NCI-H187 treated with DMSO at 0.1 percent for 48 hours (cell line): ENCODE results near the gene KRTAP10-8.
"Not testable (repeated sequence)": the region's sequence is repeated elsewhere in the genome, so short reads cannot be mapped to it uniquely, and the experiment has no call there.

Source experiments
- DNase-seq: peaks from one replicate; lab custom pipeline; 2025; lab: John Stamatoyannopoulos, UW

KRTAP10-8 gene

DNA sequence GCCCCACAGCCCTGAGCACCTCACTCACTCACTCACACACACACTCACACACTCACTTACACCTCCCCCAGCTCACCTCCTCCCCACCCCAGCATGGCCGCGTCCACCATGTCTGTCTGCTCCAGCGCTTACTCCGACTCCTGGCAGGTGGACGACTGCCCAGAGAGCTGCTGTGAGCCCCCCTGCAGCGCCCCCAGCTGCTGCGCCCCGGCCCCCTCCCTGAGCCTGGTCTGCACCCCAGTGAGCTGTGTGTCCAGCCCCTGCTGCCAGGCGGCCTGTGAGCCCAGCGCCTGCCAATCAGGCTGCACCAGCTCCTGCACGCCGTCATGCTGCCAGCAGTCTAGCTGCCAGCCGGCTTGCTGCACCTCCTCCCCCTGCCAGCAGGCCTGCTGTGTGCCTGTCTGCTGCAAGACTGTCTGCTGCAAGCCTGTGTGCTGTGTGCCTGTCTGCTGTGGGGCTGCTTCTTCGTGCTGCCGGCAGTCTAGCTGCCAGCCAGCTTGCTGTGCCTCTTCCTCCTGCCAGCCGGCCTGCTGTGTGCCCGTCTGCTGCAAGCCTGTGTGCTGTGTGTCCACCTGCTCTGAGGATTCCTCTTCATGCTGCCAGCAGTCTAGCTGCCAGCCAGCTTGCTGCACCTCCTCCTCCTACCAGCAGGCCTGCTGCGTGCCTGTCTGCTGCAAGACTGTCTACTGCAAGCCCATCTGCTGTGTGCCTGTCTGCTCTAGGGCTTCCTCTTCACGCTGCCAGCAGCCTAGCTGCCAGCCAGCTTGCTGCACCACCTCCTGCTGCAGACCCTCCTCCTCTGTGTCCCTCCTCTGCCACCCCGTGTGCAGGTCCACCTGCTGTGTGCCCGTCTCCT lies 34.7 kb downstream of the KRTAP10-8 start, which contains the start of gene KRTAP10-11:
Gene KRTAP10-11 (plus strand): TSS at position 49 of the 856 bp plus-strand sequence. CDS start 45 bp downstream, at position 94.
- not testable (repeated sequence) for DNase-seq

DNA sequence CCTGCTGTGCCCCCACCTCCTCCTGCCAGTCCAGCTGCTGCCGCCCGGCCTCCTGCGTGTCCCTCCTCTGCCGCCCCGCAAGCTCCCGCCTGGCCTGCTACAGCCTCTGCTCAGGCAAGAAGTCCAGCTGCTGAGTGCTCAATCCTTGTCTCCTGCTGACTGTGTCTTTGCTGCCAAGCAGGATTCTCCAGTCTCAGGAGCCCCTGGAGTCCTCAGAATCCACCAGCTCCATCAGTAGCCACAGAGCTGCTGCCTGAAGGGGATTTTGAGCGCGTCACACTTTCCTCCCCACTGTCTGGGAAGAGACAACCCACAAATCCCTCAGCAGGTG lies 35.3 kb downstream of the KRTAP10-8 start:
- no peak for DNase-seq

DNA sequence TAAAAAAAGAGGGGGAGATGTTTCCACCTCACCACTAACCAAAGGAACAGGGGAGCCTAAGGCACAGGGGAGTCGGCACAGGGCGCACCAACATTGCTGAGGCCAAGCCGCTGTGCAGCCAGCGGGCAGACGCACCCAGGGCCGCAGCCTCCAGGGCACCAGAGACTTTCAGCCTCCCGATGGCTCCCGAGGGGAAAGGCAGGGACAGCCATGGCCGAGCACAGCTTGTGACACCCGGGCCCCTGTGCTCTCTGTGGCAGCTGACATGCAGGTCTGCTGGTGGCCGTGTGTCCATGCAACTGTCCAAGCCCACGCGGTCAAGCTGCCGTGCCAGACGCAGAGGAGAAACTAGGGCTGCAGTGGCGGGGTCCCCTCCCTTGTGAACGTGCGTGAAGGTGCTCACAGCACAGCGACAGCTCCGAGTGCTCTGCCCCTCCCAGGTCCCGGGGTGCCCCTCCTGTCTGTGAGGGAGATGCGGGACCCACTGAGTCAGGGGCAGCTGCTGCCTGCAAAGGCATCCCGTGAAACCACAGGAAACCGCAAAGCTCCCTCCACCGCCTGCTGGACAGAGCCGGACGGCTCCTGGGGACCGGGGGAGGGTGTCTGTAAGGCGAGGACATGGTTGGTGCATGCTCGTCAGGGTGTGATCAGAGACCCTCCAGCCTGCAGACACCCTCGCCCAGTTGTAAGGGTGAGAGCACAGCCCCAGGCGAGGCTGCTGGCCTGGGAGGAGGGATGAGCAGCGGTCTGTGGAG lies 36.9 kb downstream of the KRTAP10-8 start:
- DNase-seq: no peak

DNA sequence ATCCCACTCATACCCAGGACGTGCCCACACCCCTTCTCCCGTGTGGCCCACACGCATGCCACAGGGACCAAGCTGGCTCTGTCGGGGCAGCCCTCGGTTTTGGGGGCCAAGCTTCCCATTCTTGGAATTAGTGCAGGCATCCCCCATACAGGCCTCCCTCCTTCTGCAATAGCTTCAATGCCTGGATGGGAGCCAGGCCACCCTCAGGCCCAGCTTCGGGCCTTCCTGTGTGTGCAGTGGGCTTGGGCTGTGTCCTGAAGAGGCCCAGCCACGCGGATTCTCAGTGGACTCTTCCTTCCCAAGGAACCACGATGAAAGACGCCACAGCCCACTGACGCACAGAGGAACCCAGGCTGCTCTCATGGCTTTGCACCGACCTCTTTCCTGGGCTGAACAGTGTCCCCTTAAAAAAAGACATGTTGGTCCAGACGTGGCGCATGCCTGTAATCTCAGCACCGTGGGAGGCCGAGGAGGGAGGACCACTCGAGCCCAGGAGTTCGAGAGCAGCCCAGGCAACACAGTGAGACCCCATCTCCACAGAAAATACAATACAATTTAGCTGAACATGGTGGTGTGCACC lies 37.7 kb downstream of the KRTAP10-8 start:
- no peak for DNase-seq

DNA sequence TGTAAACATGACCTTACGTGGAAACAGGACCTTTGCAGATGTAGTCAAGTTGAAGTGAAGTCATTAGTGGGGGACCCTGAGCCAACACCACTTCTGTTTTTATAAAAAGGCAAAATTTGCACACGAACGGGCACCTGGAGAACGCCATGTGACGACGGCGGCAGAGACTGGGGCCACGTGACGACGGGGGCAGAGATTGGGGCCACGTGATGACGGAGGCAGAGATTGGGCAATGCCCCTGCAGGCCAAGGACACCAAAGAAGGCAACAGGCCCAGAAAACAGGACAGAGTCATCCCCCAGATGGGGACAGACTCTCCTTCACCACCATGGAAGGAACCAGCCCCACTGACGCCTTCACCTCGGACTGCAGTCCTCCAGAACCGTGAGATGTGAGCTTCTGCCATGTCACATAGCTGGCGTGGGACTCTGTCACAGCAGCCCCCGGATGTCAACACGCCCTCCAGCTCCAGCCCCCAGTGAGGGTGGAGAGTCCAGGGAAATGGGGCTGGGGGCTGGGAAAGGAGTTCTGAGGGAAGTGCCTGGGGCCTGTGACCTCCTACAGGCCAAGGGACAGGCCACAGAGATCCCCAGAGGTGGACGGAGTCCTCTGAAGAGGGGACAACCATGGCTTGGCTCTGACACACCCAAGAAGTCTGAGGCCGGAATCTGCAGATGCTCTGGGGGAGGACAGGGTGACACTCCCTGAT lies 38.5 kb downstream of the KRTAP10-8 start:
- no peak for DNase-seq

DNA sequence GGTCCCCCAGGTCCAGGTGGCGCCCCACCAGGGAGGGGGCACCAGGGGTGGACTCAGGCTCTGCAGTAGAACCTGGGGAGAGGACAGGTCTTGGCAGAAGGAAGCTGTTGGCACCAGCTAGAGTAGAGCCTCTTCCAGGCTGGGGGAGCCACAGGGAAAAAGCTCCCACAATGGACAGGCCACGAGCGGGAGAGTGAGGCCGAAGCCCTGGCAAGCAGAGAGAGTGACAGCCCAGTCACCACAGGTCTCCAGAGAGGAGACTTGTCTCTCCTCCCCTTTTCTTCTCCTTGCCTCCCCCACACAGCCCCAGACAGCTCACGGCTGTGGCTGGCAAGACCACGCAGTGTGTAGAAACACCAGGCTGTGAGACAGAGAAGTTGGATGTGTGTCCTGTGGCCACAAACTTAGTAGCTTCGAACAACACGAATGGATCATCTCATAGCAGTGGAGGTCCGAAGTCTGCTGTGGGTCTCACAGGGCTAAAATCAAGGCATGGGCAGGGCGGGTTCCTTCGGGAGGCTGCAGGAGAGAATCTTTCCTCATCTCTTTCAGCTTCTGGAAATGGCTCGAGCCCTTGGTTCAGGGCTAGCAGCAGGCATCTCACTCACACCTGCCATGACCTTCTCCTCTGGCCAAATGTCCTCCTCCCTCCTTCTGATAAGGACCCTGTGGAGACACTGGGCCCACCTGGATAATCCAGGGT lies 39.2 kb downstream of the KRTAP10-8 start:
- DNase-seq: no peak

DNA sequence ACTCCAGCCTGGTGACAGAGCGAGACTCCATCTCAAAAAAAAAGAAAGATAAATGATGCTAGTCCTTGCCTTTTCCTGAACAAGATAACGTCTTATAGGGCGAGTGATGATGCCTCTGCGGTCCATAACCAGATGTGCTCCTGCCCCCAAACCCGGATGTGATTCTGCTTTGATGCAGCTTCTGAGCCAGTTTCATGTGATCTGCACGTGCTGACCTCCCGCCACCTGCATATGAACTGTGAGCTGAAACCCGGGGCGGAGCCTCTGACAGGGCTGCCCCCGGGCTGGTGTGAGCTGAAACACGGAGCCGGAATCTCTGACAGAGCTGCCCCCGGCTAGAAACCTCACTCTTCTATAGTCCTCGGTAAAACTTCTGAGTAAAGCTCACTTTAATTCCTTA lies 41.2 kb downstream of the KRTAP10-8 start:
- no peak for DNase-seq

DNA sequence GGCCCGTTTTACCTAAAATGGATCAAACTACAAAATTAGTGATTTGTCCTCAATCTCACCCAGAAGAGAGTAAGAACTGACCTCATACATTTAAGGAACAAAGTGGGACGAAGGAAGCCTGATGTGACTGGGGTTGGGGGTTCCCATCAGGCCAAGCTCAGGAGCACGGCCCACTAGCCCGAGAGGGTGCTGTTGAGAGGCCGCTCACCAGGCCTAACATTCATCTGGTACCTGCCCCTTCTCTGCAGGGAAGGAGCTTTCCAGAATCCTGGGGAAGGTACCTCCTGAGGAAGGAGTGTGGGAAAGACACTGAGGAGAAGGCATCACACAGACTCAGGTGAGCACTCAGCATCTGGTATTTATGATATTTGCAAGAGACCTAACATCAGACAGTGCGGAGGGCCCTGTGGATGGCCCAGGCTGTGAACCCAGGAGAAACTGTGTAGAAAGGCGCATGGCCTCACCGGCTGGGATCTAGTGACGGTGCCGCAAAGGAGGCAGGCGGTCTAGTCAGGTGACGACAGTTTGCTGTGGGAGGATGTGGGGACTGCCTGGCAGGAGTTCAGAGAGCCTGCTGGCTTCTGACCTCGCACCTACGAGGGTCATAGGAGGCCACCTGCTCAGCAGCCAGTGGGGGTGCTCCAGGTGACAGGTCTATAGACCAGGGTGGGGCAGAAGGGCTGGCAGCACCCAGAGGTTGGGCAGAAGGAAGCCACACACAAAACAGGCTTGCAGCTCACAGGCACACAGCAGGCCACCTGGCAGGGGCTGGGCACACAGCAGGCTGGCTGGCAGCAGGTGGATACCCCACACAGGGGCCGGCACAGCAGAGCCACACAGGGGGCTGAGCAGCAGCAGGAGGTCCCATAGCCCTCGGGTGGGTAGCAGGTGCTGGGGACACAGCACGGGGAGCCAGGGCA lies 42.0 kb downstream of the KRTAP10-8 start:
- no peak for DNase-seq

DNA sequence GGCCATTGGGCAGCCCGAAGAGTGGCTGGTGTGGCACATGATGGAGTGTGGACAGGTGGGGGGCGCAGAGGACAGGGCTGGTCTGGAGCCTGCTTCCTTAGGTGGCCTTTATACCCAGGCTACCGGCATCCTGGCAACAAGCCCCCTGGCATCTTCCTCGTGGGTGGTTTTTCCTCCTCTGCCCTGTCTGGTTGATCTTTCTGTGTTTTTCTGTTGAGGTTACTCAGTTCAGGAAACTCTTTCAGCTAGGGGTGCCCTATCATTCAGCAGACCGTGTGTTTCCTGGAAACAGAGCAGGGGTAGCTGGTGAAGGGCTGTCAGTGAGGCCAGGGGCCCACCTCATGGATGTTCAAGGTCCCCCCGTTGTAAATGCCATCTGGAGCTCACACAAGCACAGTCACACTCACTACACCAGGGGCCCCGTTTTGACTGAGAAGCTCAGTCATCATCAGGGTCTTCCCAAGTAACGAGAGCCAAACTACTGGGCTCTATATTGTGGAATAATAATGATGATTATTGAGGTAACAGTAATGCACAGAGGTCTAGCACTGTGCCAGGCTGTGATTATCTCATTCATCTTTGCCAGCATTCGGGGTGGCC lies 42.8 kb downstream of the KRTAP10-8 start, which contains the start of gene KRTAP12-4:
Gene KRTAP12-4 (minus strand): TSS at position 84 of the 600 bp plus-strand sequence. CDS start 45 bp downstream, at position 39.
- DNase-seq: no peak

DNA sequence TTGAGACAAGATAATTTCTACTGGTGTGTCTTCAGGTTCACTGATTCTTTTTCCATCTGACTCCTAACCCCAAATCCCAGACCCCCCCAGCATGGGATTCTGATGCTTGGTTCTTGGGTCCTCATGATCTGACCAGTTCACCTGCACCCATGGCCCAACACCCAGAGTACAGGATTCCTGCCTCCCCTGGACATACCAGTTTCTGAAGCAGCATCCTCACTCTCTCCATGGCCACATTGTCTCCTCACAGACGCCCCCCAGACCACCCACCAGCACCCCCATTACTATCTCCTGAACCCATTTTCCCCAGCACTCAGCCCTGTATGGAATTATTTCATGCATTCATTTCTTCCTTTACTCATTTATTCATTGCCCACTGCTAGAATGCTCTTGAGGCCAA lies 45.0 kb downstream of the KRTAP10-8 start:
- DNase-seq: no peak

DNA sequence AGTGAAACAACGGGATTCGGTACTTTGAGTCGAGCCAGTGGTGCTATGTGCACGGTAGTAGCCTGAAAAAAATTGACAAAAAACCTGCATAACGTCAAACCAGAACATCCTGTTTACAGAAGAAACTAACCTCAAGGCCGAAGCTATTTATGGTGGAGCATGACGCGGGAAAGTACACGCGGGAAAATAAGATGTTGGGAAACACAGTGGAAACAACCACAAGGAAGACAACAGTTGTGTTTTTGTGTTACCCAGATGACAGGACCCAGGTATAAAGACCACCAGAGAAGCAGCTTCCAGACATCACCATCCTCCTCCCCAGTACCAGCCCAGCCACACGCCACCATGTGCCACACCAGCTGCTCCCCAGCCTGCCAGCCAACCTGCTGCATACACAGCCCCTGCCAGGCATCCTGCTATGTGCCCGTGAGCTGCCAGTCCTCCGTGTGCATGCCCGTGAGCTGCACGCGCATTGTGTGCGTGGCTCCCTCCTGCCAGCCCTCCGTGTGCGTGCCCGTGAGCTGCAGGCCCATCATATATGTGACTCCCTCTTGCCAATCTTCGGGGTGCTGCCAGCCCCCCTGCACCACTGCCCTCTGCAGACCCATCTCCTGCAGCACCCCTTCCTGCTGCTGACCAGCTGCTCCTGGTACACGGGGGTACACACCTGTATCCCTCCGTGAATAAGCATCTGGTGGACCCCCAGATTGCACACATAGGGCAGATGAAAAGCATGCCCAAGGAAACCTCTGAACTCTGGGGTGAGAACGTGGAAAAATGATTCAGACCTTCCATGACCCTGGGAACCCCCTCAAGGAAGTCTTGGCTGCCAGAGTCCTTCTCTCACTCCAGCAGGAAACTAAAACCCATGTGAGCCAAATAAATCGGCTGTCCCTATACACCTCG lies 46.0 kb downstream of the KRTAP10-8 start, which contains the start of gene KRTAP12-3:
Gene KRTAP12-3 (plus strand): TSS at position 298 of the 906 bp plus-strand sequence. CDS start 48 bp downstream, at position 346.
- no peak for DNase-seq

DNA sequence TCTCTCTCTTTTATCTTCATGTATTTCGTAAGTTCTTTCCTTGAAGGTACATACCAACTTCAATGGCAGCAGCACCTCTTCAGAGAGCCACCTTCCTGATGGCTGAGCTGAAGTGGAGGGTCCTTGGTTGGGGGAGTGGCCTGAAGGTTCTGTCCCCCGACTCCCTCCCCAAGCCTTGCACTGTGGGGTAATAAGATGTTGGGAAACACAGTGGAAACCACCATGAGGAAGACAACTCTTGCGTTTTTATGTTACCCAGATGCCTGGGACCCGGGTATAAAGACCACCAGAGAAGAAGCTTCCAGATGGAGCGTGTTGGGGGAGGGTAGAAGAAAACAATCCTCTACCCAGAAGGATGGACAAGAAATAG lies 46.6 kb downstream of the KRTAP10-8 start:
- no peak for DNase-seq

DNA sequence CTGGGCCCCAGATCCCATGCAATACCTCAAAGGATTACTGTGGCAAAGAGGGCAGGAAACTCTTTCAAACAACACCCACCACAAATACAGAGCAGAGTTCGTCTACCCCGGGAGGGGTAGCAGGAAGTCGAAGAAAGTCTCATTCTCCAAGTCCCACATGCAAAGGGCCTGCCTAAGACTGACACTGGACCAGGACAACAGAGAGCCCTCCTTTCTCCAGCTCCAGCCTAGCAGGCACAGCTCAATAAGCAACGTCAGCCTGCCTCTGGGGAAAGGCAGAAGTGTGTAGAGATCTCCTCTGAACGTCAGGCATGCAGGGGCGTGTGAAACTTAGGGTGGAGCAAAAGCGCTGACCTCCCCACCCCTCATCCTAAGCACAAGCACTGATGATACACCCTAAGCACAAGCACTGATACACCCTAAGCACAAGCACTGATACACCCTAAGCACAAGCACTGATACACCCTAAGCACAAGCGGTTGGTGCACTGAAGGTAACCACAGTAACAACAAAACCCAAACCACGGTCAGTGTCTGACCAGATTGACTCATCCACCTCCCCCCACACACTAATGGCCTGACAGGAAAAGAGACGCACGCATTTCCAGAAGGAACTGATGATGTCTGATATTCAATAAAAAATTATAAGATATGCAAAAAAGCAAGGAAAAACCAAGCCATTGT lies 47.2 kb downstream of the KRTAP10-8 start:
- no peak for DNase-seq

DNA sequence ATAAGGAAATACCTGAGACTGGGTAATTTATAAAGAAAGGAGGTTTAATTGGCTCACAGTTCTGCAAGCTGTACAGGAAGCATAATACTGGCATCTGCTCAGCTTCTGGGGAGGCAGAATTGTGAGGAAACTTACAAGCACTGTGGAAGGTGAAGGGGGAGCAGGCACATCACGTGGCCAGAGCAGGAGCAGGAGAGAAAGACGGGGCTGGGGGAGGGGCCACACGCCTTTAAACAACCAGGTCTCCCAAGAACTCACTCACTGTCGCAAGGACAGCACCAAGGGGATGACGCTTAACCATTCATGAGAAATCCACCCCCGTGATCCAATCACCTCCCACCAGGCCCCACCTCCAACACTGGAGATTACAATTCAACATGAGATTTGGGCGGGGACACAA lies 49.7 kb downstream of the KRTAP10-8 start:
- DNase-seq: not testable (repeated sequence)
